ENCODE data around the gene DYNC2I2. TPM values are rescaled to one million over a fixed set of nuclear protein-coding genes. Genes with fewer than 3 reads are reported as not detected.

The DYNC2I2 gene
- total RNA-seq, 2 donors from 2014 or later = 66.1 to 80.1 TPM

DNA sequence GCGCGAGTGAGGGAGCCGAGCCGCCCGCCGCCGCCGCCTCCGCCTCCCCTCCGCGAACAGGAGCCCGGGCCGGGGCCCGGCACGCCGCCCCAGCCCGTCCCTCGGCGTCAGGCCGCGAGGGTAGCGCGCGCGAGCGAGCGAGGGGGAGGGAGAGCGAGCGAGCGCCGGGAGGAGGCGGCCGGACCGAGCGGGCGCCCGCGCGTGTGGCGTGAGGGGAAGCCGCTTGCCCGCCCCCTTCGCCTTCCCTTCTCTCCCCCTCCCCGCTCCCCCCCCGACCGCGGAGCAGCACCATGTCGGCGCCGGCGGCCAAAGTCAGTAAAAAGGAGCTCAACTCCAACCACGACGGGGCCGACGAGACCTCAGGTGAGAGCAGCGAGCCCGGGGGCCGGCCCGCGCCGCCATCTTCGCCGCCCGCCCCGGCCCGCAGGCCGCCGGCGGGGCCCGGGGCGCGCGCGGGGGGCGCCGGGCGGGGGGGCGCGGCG lies 32.7 kb upstream of the DYNC2I2 start:
- H3K4me3 ChIP-seq = peak overlapping the region; percentile 90 to 100
- no peaks in the 10 kb centered on the region for H3K27me3 ChIP-seq (replicated peaks; ENCODE audit: insufficient read depth)
- TF ChIP-seq, protein P1, sequence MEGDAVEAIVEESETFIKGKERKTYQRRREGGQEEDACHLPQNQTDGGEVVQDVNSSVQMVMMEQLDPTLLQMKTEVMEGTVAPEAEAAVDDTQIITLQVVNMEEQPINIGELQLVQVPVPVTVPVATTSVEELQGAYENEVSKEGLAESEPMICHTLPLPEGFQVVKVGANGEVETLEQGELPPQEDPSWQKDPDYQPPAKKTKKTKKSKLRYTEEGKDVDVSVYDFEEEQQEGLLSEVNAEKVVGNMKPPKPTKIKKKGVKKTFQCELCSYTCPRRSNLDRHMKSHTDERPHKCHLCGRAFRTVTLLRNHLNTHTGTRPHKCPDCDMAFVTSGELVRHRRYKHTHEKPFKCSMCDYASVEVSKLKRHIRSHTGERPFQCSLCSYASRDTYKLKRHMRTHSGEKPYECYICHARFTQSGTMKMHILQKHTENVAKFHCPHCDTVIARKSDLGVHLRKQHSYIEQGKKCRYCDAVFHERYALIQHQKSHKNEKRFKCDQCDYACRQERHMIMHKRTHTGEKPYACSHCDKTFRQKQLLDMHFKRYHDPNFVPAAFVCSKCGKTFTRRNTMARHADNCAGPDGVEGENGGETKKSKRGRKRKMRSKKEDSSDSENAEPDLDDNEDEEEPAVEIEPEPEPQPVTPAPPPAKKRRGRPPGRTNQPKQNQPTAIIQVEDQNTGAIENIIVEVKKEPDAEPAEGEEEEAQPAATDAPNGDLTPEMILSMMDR (IDR thresholded peaks at IDR 0.05) = no peak
- TF ChIP-seq POLR2A (IDR thresholded peaks at IDR 0.05) (no peak), POLR2AphosphoS5 (IDR thresholded peaks at IDR 0.05) (no peak)
- peak; percentile 37 for DNase-seq (ENCODE audit: low spot score)
- WGBS = 0% methylated on average over 39 of the region's 80 CpGs
- no peaks in the 10 kb centered on the region for H3K9me3 ChIP-seq
- H3K4me1 ChIP-seq (replicated peaks) = peaks cover 9% of the 10 kb centered on the region
- peaks cover 0 to 4% of the 10 kb centered on the region in 2 donors for H3K36me3 ChIP-seq
- H3K27ac ChIP-seq = peak overlapping the region; percentile 93 to 98
- intact Hi-C loops (cut with DNase I) = loop anchor here (2.0 kb wide), 1 partner anchor 33 kb away; the partner anchor contains the start of gene DYNC2I2

GRCh38 chr9:128688501-128689292 lies 32.0 kb upstream of the DYNC2I2 start, which contains the start of gene SET:
SET (plus strand) TSS chr9:128689222; CDS start chr9:128689583, 361 bp downstream.
- Histone ChIP-seq H3K4me1 (replicated peaks) (peaks cover 9% of the 10 kb centered on the region), H3K27ac (peak within 1 kb of the TSS; percentile 93 to 98), H3K4me3 (peak within 1 kb of the TSS; percentile 90 to 100), H3K27me3 (replicated peaks; ENCODE audit: insufficient read depth) (no peaks in the 10 kb centered on the region), H3K36me3 (peaks cover 0 to 4% of the 10 kb centered on the region in 2 donors), H3K9me3 (no peaks in the 10 kb centered on the region)
- peak; percentile 93 for DNase-seq (ENCODE audit: low spot score)
- WGBS = 4% methylated on average over 31 of the region's 93 CpGs
- TF ChIP-seq POLR2AphosphoS5 (IDR thresholded peaks at IDR 0.05) = peak; percentile 52
- TF ChIP-seq POLR2A (IDR thresholded peaks at IDR 0.05) = peak; percentile 96
- TF ChIP-seq, protein P1 (IDR thresholded peaks at IDR 0.05) = peak in 1 of 4 experiments; percentile 16
- intact Hi-C loops (cut with DNase I) = loop anchor here (2.0 kb wide), 1 partner anchor 32 kb away; the partner anchor contains the start of gene DYNC2I2

- H3K36me3 ChIP-seq = no peaks in the 10 kb centered on the region
- no peak overlapping the region for H3K27ac ChIP-seq
- peaks cover 9% of the 10 kb centered on the region for H3K4me1 ChIP-seq (replicated peaks)
- TF ChIP-seq, protein P1 (IDR thresholded peaks at IDR 0.05) = no peak
- no peak for TF ChIP-seq POLR2AphosphoS5 (IDR thresholded peaks at IDR 0.05)
- TF ChIP-seq POLR2A (IDR thresholded peaks at IDR 0.05) = no peak
- no peaks in the 10 kb centered on the region for H3K9me3 ChIP-seq
- no peaks in the 10 kb centered on the region for H3K27me3 ChIP-seq (replicated peaks; ENCODE audit: insufficient read depth)
- intact Hi-C loops (cut with DNase I) = no loop called here
- no peak for DNase-seq (ENCODE audit: low spot score)
- 91% methylated on average over 4 of the region's 4 CpGs for WGBS
- no peak overlapping the region for H3K4me3 ChIP-seq
Observed at GRCh38 chr9:128687453-128687852, 30.8 kb upstream of the DYNC2I2 start.

DNA sequence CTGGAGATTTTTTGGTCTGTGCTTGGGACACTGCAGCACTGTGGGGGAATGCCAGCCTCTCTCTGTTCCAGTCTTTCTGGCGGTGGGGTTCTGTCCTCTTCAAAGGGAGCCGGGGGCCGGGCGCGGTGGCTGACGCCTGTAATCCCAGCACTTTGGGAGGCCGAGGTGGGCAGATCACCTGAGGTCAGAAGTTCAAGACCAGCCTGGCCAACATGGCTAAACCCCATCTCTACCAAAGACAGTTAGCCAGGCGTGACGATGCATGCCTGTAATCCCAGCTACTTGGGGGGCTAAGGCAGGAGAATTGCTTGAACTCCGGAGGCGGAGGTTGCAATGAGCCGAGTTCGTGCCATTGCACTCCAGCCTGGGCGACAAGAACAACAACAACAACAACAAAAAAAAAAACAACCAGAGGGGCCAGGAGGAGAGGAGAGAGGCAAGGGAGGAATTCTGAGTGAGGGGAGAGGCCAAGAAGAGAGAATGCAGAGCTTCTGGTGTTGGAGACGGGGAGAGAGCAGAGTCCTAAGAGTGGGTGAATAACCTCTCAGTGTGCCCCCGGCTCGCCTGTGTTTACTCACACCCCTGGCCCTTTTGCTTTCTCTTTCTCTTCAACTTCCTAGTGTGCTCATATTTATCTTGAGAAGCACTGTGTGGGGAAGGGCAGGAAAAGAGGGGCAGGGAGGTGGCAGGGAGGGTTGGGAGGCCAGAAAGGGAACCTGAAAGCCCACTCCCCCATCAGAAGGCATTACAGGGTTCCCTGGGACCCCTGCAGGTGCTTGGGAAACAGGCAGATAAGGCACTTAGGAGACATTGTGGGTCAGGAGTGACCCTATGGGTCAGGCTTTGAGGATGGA lies 29.2 kb upstream of the DYNC2I2 start:
- H3K4me1 ChIP-seq (replicated peaks) = peaks cover 9% of the 10 kb centered on the region
- H3K36me3 ChIP-seq = no peaks in the 10 kb centered on the region
- H3K27ac ChIP-seq = peak overlapping the region in 1 of 2 donors; percentile 43
- intact Hi-C loops (cut with DNase I) = no loop called here
- no peaks in the 10 kb centered on the region for H3K27me3 ChIP-seq (replicated peaks; ENCODE audit: insufficient read depth)
- 76% methylated on average over 17 of the region's 17 CpGs for whole genome bisulfite sequencing
- DNase-seq (ENCODE audit: low spot score) = no peak
- no peak overlapping the region for H3K4me3 ChIP-seq
- H3K9me3 ChIP-seq = no peaks in the 10 kb centered on the region
- TF ChIP-seq POLR2A (IDR thresholded peaks at IDR 0.05) = no peak
- no peak for TF ChIP-seq POLR2AphosphoS5 (IDR thresholded peaks at IDR 0.05)
- TF ChIP-seq, protein P1 (IDR thresholded peaks at IDR 0.05) = no peak

Data from prostate gland (tissue), 2 donors.